CD4-positive, alpha-beta memory T cell (primary cell): ENCODE results near the gene EHD4. TPM values are rescaled to one million over a fixed set of nuclear protein-coding genes. Genes with fewer than 3 reads are reported as not detected.
A peak's percentile ranks its signal among the peaks of the same experiment; 100 is the strongest.

Experiments
- CTCF ChIA-PET: fragments of 350-600 bp; sonication (Branson Sonifier 250); formaldehyde crosslinking; loops from one replicate; lab custom pipeline; 2021; ENCODE audit warnings: inconsistent platforms; ENCODE audit not compliant: partially characterized antibody; lab: Charles Lee
- POLR2A ChIA-PET: fragments of 350-600 bp; sonication (Branson Sonifier 250); formaldehyde crosslinking; loops from one replicate; lab custom pipeline; 2021; ENCODE audit not compliant: partially characterized antibody; lab: Charles Lee
- DNase-seq, 5 donors: peaks; one replicate each; pipeline versions ENCODE4 v3.0.0 to v3.0.0-alpha.2; 2020 to 2022; ENCODE audit warnings: mixed read lengths in 1 of 5
- H3K27ac ChIP-seq: one replicate; pipeline ENCODE4 v1.7.0; 2013; ENCODE audit warnings: low read depth, low read length
- H3K27me3 ChIP-seq: 2 replicates; pipeline ENCODE4 v1.7.0; 2013; ENCODE audit warnings: mild to moderate bottlenecking, low read length, moderate library complexity; ENCODE audit not compliant: insufficient read depth
- H3K36me3 ChIP-seq: 2 replicates; pipeline ENCODE4 v1.7.0; 2013; ENCODE audit warnings: mild to moderate bottlenecking, low read length, moderate library complexity; ENCODE audit not compliant: insufficient read depth
- H3K4me1 ChIP-seq: 2 replicates; pipeline ENCODE4 v1.7.0; 2013; ENCODE audit warnings: mild to moderate bottlenecking, low read length, moderate library complexity; ENCODE audit not compliant: insufficient read depth
- H3K4me3 ChIP-seq, 2 donors: one replicate each; pipeline ENCODE4 v1.7.0; 2013; ENCODE audit warnings: low read length in 2 of 2, mild to moderate bottlenecking in 1 of 2
- H3K9me3 ChIP-seq, 2 donors: one replicate each; pipeline ENCODE4 v1.7.0; 2013; ENCODE audit warnings: low read length in 2 of 2, control low read depth in 1 of 2; ENCODE audit not compliant: control insufficient read depth in 1 of 2
- H3K27ac Mint-ChIP-seq, 7 donors: one replicate each; pipeline ENCODE4 v1.8.0; 2020 to 2021; ENCODE audit warnings: mixed read lengths in 7 of 7, mild to moderate bottlenecking in 6 of 7, inconsistent platforms in 3 of 7, moderate library complexity in 3 of 7
- H3K27me3 Mint-ChIP-seq, 2 donors: one replicate each; pipeline ENCODE4 v1.8.0; 2020 to 2021; ENCODE audit warnings: mixed read lengths in 2 of 2
- H3K36me3 Mint-ChIP-seq, 2 donors: one replicate each; pipeline ENCODE4 v1.8.0; 2020 to 2021; ENCODE audit warnings: mixed read lengths in 2 of 2, inconsistent platforms in 1 of 2, mild to moderate bottlenecking in 1 of 2
- H3K4me1 Mint-ChIP-seq, 4 donors: one replicate each; pipeline ENCODE4 v1.8.0; 2020 to 2021; ENCODE audit warnings: mixed read lengths in 4 of 4, mild to moderate bottlenecking in 1 of 4
- H3K4me3 Mint-ChIP-seq, 8 donors: one replicate each; pipeline ENCODE4 v1.8.0; 2020 to 2021; ENCODE audit warnings: mixed read lengths in 8 of 8, mild to moderate bottlenecking in 7 of 8, moderate library complexity in 6 of 8, inconsistent platforms in 3 of 8
- H3K9me3 Mint-ChIP-seq, 8 donors: one replicate each; pipeline ENCODE4 v1.8.0; 2020 to 2021; ENCODE audit warnings: mixed read lengths in 8 of 8, mild to moderate bottlenecking in 5 of 8, inconsistent platforms in 3 of 8, moderate library complexity in 1 of 8
- intact Hi-C: fragments of 100-400 bp; cut with micrococcal nuclease; formaldehyde crosslinking; loops from one replicate; pipeline ENCODE4 v1.15.1; 2023
- polyA plus RNA-seq, 2 donors: library from polyadenylated mRNA; unstranded; fragments of 300-500 nt; fragmentation: Illumina TruSeq; gene quantifications; one replicate each; pipeline ENCODE4 v1.2.3, GENCODE V29; 2021
- total RNA-seq, 2 experiments: library from RNA; stranded (reverse); gene quantifications; one replicate each; pipeline ENCODE4 v1.2.3, GENCODE V29; 2021

Gene EHD4
- total and polyA plus RNA-seq, 4 experiments from 2014 or later: 13.9 to 16.4 (median 15.4) TPM

GRCh38 chr15:41966414-41966812, 5.9 kb downstream of the EHD4 start:
- intact Hi-C loops: no loop called here
- Mint-ChIP-seq H3K27ac (peak overlapping the region in 5 of 7 donors; percentile 19 to 88 (median 81)), H3K36me3 (peaks cover 3 to 7% of the 10 kb centered on the region in 2 donors), H3K9me3 (no peaks in the 10 kb centered on the region), H3K4me1 (peaks cover 40 to 63% (median 55%) of the 10 kb centered on the region in 4 donors), H3K27me3 (no peaks in the 10 kb centered on the region), H3K4me3 (no peak overlapping the region)
- H3K4me1 ChIP-seq: peaks cover 63% of the 10 kb centered on the region
- no peaks in the 10 kb centered on the region for H3K36me3 ChIP-seq
- no peaks in the 10 kb centered on the region for H3K9me3 ChIP-seq
- ChIA-PET CTCF (no interaction called here), POLR2A (interaction anchor here (9.6 kb wide), 1 partner anchor 30 kb away, joined by 245 read pairs; no protein-coding TSS in a partner anchor)
- no peak overlapping the region for H3K4me3 ChIP-seq
- no peak overlapping the region for H3K27ac ChIP-seq
- no peaks in the 10 kb centered on the region for H3K27me3 ChIP-seq
- DNase-seq: no peak

- H3K4me3 ChIP-seq: no peak overlapping the region
- no peaks in the 10 kb centered on the region for H3K27me3 ChIP-seq
- peaks cover 39 to 62% (median 53%) of the 10 kb centered on the region in 4 donors for H3K4me1 Mint-ChIP-seq
- H3K4me3 Mint-ChIP-seq: no peak overlapping the region
- H3K4me1 ChIP-seq: peaks cover 56% of the 10 kb centered on the region
- H3K27me3 Mint-ChIP-seq: no peaks in the 10 kb centered on the region
- peaks cover 3 to 7% of the 10 kb centered on the region in 2 donors for H3K36me3 Mint-ChIP-seq
- H3K36me3 ChIP-seq: no peaks in the 10 kb centered on the region
- no peak for DNase-seq
- intact Hi-C loops: no loop called here
- no peaks in the 10 kb centered on the region for H3K9me3 ChIP-seq
- no peaks in the 10 kb centered on the region for H3K9me3 Mint-ChIP-seq
- CTCF ChIA-PET: no interaction called here
- H3K27ac ChIP-seq: no peak overlapping the region
- POLR2A ChIA-PET: interaction anchor here (9.6 kb wide), 1 partner anchor 29 kb away, joined by 245 read pairs; no protein-coding TSS in a partner anchor
- peak overlapping the region in 5 of 7 donors; percentile 14 to 88 (median 53) for H3K27ac Mint-ChIP-seq
Observed at GRCh38 chr15:41965441-41966413, 6.6 kb downstream of the EHD4 start.

GRCh38 chr15:41961595-41962202, 10.7 kb downstream of the EHD4 start:
- H3K4me3 ChIP-seq: no peak overlapping the region
- CTCF ChIA-PET: interaction anchor here (1.1 to 1.4 kb wide), 4 partner anchors 9 to 28 kb away, joined by 3 to 4 read pairs (median 3); no protein-coding TSS in a partner anchor
- no peaks in the 10 kb centered on the region for H3K27me3 ChIP-seq
- no peak overlapping the region for H3K27ac ChIP-seq
- no peak for DNase-seq
- H3K9me3 ChIP-seq: no peaks in the 10 kb centered on the region
- H3K4me1 Mint-ChIP-seq: peaks cover 19 to 44% (median 33%) of the 10 kb centered on the region in 4 donors
- H3K4me1 ChIP-seq: peaks cover 30% of the 10 kb centered on the region
- H3K4me3 Mint-ChIP-seq: no peak overlapping the region
- intact Hi-C loops: no loop called here
- POLR2A ChIA-PET: interaction anchor here (1.1 to 1.7 kb wide), 4 partner anchors 9 to 25 kb away, joined by 4 to 8 read pairs (median 6); no protein-coding TSS in a partner anchor
- no peaks in the 10 kb centered on the region for H3K27me3 Mint-ChIP-seq
- H3K9me3 Mint-ChIP-seq: no peaks in the 10 kb centered on the region
- H3K36me3 ChIP-seq: no peaks in the 10 kb centered on the region
- peak overlapping the region in 4 of 7 donors; percentile 11 to 75 (median 22) for H3K27ac Mint-ChIP-seq
- H3K36me3 Mint-ChIP-seq: peaks cover 7 to 18% of the 10 kb centered on the region in 2 donors

- ChIA-PET POLR2A (interaction anchor here (1.1 to 1.7 kb wide), 5 partner anchors 9 to 24 kb away, joined by 4 to 8 read pairs (median 5); partner anchors contain the start of gene EHD4), CTCF (interaction anchor here (1.2 to 1.4 kb wide), 2 partner anchors 9 to 21 kb away, joined by 3 to 4 read pairs; no protein-coding TSS in a partner anchor)
- Mint-ChIP-seq H3K4me3 (no peak overlapping the region), H3K36me3 (peaks cover 7 to 22% of the 10 kb centered on the region in 2 donors), H3K27me3 (no peaks in the 10 kb centered on the region), H3K4me1 (peaks cover 17 to 42% (median 32%) of the 10 kb centered on the region in 4 donors), H3K9me3 (no peaks in the 10 kb centered on the region), H3K27ac (peak overlapping the region in 2 of 7 donors; percentile 17 to 26)
- peaks cover 23% of the 10 kb centered on the region for H3K4me1 ChIP-seq
- DNase-seq: no peak
- H3K27me3 ChIP-seq: no peaks in the 10 kb centered on the region
- H3K4me3 ChIP-seq: no peak overlapping the region
- no peak overlapping the region for H3K27ac ChIP-seq
- intact Hi-C loops: no loop called here
- H3K36me3 ChIP-seq: no peaks in the 10 kb centered on the region
- H3K9me3 ChIP-seq: no peaks in the 10 kb centered on the region
Observed at GRCh38 chr15:41961001-41961518, 11.3 kb downstream of the EHD4 start.

GRCh38 chr15:41958002-41958420, 14.3 kb downstream of the EHD4 start:
- Histone ChIP-seq H3K36me3 (peaks cover 7% of the 10 kb centered on the region), H3K27ac (no peak overlapping the region), H3K27me3 (no peaks in the 10 kb centered on the region), H3K4me3 (no peak overlapping the region), H3K9me3 (no peaks in the 10 kb centered on the region), H3K4me1 (peaks cover 19% of the 10 kb centered on the region)
- peak overlapping the region in 1 of 7 donors; percentile 83 for H3K27ac Mint-ChIP-seq
- no peaks in the 10 kb centered on the region for H3K27me3 Mint-ChIP-seq
- H3K4me3 Mint-ChIP-seq: no peak overlapping the region
- no peak for DNase-seq
- intact Hi-C loops: no loop called here
- POLR2A ChIA-PET: interaction anchor here (0.9 to 1.6 kb wide), 2 partner anchors 12 to 13 kb away, joined by 4 to 5 read pairs; no protein-coding TSS in a partner anchor
- CTCF ChIA-PET: interaction anchor here (1.0 kb wide), 1 partner anchor 14 kb away, joined by 3 read pairs; the partner anchor contains the start of gene EHD4
- peaks cover 15 to 39% (median 30%) of the 10 kb centered on the region in 4 donors for H3K4me1 Mint-ChIP-seq
- H3K36me3 Mint-ChIP-seq: peaks cover 12 to 37% of the 10 kb centered on the region in 2 donors
- H3K9me3 Mint-ChIP-seq: no peaks in the 10 kb centered on the region

- peaks cover 19% of the 10 kb centered on the region for H3K4me1 ChIP-seq
- H3K27me3 Mint-ChIP-seq: no peaks in the 10 kb centered on the region
- peaks cover 13 to 45% of the 10 kb centered on the region in 2 donors for H3K36me3 Mint-ChIP-seq
- DNase-seq: no peak
- no peak overlapping the region for H3K4me3 ChIP-seq
- peak overlapping the region in 5 of 7 donors; percentile 7 to 83 (median 52) for H3K27ac Mint-ChIP-seq
- no peaks in the 10 kb centered on the region for H3K9me3 ChIP-seq
- H3K27ac ChIP-seq: no peak overlapping the region
- H3K9me3 Mint-ChIP-seq: no peaks in the 10 kb centered on the region
- POLR2A ChIA-PET: interaction anchor here (0.9 to 1.6 kb wide), 2 partner anchors 13 to 14 kb away, joined by 4 to 5 read pairs; no protein-coding TSS in a partner anchor
- peaks cover 15 to 38% (median 29%) of the 10 kb centered on the region in 4 donors for H3K4me1 Mint-ChIP-seq
- CTCF ChIA-PET: interaction anchor here (2.1 kb wide), 1 partner anchor 20 kb away, joined by 6 read pairs; no protein-coding TSS in a partner anchor
- intact Hi-C loops: no loop called here
- peaks cover 12% of the 10 kb centered on the region for H3K36me3 ChIP-seq
- H3K27me3 ChIP-seq: no peaks in the 10 kb centered on the region
- H3K4me3 Mint-ChIP-seq: no peak overlapping the region
Observed at GRCh38 chr15:41957021-41957897, 15.1 kb downstream of the EHD4 start.
